WERI-Rb-1 (cell line): ENCODE measurements around the gene ETAA1.

Experiments
- DNase-seq: peaks from one replicate; pipeline ENCODE4 v3.0.0-alpha.2; 2020
- H3K27ac ChIP-seq: fragments of 250-450 bp; sonication (Bioruptor Pico); 2 replicates; pipeline ENCODE4 v1.5.1; 2020; ENCODE audit warnings: mild to moderate bottlenecking, moderate library complexity
- H3K27me3 ChIP-seq: fragments of 250-450 bp; sonication (Bioruptor Pico); 2 replicates; pipeline ENCODE4 v1.5.1; 2021; ENCODE audit warnings: mild to moderate bottlenecking, low read depth, moderate library complexity; ENCODE audit not compliant: insufficient read depth, severe bottlenecking
- H3K36me3 ChIP-seq: fragments of 250-450 bp; sonication (Bioruptor Pico); 2 replicates; pipeline ENCODE4 v1.5.1; 2020; ENCODE audit warnings: mild to moderate bottlenecking, moderate library complexity
- H3K4me3 ChIP-seq: 2 replicates; pipeline ENCODE4 v1.5.1; 2011; ENCODE audit warnings: low read depth, mild to moderate bottlenecking, control low read depth, low read length
- H3K9me3 ChIP-seq: fragments of 250-450 bp; sonication (Bioruptor Pico); 2 replicates; pipeline ENCODE4 v1.5.1; 2021; ENCODE audit warnings: mild to moderate bottlenecking, moderate library complexity; ENCODE audit not compliant: severe bottlenecking
- TF ChIP-seq, protein P1 (sequence below): IDR thresholded peaks from 2 replicates; pipeline ENCODE4 v1.5.1; 2011; ENCODE audit warnings: low read depth, mild to moderate bottlenecking, control low read depth, inconsistent platforms, low read length

Gene ETAA1

DNA sequence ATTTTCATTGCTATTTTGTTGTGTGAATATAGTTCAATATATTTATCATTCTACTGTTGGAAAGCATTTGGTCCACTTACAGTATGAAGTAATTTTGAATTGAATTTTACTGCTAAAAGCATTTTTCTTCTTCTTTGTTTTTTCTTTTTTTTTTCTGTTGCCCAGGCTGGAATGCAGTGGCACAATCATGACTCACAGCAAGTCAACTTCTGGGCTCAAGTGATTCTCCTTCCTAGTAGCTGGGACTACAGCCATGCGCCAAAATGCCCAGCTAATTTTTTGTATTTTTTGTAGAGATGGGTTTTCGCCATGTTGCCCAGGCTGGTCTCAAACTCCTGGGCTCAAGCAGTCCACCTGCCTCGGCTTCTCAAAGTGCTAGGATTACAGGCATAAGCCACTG is 2.4 kb upstream of the ETAA1 start:
- H3K4me3 ChIP-seq = no peak overlapping the region
- TF ChIP-seq, protein P1, sequence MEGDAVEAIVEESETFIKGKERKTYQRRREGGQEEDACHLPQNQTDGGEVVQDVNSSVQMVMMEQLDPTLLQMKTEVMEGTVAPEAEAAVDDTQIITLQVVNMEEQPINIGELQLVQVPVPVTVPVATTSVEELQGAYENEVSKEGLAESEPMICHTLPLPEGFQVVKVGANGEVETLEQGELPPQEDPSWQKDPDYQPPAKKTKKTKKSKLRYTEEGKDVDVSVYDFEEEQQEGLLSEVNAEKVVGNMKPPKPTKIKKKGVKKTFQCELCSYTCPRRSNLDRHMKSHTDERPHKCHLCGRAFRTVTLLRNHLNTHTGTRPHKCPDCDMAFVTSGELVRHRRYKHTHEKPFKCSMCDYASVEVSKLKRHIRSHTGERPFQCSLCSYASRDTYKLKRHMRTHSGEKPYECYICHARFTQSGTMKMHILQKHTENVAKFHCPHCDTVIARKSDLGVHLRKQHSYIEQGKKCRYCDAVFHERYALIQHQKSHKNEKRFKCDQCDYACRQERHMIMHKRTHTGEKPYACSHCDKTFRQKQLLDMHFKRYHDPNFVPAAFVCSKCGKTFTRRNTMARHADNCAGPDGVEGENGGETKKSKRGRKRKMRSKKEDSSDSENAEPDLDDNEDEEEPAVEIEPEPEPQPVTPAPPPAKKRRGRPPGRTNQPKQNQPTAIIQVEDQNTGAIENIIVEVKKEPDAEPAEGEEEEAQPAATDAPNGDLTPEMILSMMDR = no peak
- no peak for DNase-seq
- H3K27ac ChIP-seq = no peak overlapping the region
- peaks cover 4% of the 10 kb centered on the region for H3K27me3 ChIP-seq
- H3K36me3 ChIP-seq = 0 out of 2 replicates have a peak, but pooled peaks cover 3% of the 10 kb centered on the region
- no peaks in the 10 kb centered on the region for H3K9me3 ChIP-seq

GRCh38 chr2:67399144-67399543 is 2.0 kb downstream of the ETAA1 start:
- Histone ChIP-seq H3K36me3 (peaks cover 13% of the 10 kb centered on the region), H3K27ac (no peak overlapping the region), H3K9me3 (no peaks in the 10 kb centered on the region), H3K27me3 (no peaks in the 10 kb centered on the region), H3K4me3 (no peak overlapping the region)
- TF ChIP-seq, protein P1 = no peak
- DNase-seq = no peak

- peaks cover 18% of the 10 kb centered on the region for H3K36me3 ChIP-seq
- H3K27ac ChIP-seq = no peak overlapping the region
- H3K9me3 ChIP-seq = no peaks in the 10 kb centered on the region
- H3K4me3 ChIP-seq = no peak overlapping the region
- no peak for DNase-seq
- no peaks in the 10 kb centered on the region for H3K27me3 ChIP-seq
- TF ChIP-seq, protein P1 = no peak
These were observed 2.8 kb downstream of the ETAA1 start for GRCh38 chr2:67399831-67400489.

- no peak overlapping the region for H3K4me3 ChIP-seq
- H3K36me3 ChIP-seq = peaks cover 24% of the 10 kb centered on the region
- TF ChIP-seq, protein P1 = no peak
- no peak for DNase-seq
- no peak overlapping the region for H3K27ac ChIP-seq
- no peaks in the 10 kb centered on the region for H3K9me3 ChIP-seq
- no peaks in the 10 kb centered on the region for H3K27me3 ChIP-seq
These were observed 3.7 kb downstream of the ETAA1 start for GRCh38 chr2:67400560-67401485.

- Histone ChIP-seq H3K27ac (no peak overlapping the region), H3K4me3 (no peak overlapping the region), H3K36me3 (peaks cover 23% of the 10 kb centered on the region), H3K27me3 (no peaks in the 10 kb centered on the region), H3K9me3 (no peaks in the 10 kb centered on the region)
- DNase-seq = no peak
- TF ChIP-seq, protein P1 = no peak
These were observed 11.2 kb downstream of the ETAA1 start for GRCh38 chr2:67408346-67408745.
